GM12874 (cell line): ENCODE data around the gene PPM1L.

ENCODE experiments used
- TF ChIP-seq, protein P1 (sequence below): IDR thresholded peaks from 2 replicates; pipeline ENCODE4 v1.5.1; 2011; ENCODE audit warnings: low read depth, mild to moderate bottlenecking, control low read depth, low read length, moderate library complexity; ENCODE audit not compliant: insufficient read depth

The PPM1L gene

DNA sequence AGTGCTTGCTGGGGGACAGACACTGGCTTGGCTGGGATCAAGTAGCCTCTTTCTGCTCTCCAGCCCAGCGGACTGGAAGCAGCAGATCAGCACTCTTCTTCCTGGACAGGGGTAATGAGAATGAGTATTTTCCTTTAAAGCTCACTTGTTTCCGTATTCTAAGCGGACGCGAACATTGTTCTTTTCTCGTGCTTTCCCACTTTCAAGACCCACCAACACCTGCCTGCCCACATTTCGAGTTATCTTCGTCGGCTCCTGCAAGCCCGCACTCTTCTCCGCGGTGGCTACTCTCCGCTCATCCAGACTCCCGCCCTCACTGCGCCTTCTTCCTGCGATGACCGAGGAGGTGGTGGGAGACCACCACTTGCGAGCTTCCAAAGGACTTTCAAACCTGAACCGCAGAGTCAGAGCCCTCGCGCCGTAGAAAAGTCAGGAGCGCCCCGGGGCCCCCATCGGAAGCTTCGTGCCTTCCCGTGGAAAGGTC, 1.6 kb upstream of the PPM1L start:
- TF ChIP-seq, protein P1, sequence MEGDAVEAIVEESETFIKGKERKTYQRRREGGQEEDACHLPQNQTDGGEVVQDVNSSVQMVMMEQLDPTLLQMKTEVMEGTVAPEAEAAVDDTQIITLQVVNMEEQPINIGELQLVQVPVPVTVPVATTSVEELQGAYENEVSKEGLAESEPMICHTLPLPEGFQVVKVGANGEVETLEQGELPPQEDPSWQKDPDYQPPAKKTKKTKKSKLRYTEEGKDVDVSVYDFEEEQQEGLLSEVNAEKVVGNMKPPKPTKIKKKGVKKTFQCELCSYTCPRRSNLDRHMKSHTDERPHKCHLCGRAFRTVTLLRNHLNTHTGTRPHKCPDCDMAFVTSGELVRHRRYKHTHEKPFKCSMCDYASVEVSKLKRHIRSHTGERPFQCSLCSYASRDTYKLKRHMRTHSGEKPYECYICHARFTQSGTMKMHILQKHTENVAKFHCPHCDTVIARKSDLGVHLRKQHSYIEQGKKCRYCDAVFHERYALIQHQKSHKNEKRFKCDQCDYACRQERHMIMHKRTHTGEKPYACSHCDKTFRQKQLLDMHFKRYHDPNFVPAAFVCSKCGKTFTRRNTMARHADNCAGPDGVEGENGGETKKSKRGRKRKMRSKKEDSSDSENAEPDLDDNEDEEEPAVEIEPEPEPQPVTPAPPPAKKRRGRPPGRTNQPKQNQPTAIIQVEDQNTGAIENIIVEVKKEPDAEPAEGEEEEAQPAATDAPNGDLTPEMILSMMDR: no peak

DNA sequence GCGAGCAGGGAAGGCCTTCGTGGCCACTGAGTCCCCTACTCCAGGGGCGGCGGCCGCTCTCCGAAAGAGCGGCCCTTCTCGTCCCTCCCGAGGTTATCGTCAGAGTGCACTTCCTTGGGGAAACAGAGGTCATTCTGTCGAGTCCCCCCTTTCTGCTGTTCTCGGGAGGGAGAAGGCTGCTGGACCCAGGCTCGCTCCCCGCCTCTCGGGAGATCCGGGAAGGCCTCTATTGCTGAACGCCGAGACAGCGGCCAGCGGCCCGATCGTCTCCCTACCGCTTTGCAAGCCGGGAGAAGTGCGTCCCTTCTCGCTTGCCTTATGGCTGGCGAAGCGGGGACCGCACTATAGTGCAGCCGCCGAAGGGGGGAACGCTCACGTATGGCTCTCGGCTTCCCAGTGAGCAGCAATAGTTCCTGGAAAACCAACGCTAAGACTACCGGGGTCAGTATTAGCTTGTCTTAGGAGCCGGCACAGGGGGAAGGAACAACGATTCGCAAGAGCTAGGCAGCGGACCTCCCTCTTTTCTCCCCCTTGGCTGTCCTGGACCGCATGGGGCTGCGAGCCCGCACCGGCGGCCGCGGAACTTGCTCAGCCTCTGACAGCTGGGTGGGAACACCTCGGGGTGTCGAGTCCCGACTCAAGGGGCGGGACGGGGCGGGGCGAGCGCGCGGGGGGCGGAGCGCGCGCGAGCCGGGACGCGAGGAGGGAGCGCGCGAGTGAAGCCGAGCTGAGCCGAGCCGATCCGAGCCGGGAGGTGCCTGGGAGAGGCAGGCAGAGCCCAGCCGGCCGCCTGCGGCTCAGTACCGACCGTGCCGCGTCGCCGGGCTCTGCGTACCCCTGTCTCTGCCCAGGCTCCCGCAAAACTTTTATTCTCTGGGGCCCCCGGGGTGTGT, 930 bp upstream of the PPM1L start:
- TF ChIP-seq, protein P1: no peak

DNA sequence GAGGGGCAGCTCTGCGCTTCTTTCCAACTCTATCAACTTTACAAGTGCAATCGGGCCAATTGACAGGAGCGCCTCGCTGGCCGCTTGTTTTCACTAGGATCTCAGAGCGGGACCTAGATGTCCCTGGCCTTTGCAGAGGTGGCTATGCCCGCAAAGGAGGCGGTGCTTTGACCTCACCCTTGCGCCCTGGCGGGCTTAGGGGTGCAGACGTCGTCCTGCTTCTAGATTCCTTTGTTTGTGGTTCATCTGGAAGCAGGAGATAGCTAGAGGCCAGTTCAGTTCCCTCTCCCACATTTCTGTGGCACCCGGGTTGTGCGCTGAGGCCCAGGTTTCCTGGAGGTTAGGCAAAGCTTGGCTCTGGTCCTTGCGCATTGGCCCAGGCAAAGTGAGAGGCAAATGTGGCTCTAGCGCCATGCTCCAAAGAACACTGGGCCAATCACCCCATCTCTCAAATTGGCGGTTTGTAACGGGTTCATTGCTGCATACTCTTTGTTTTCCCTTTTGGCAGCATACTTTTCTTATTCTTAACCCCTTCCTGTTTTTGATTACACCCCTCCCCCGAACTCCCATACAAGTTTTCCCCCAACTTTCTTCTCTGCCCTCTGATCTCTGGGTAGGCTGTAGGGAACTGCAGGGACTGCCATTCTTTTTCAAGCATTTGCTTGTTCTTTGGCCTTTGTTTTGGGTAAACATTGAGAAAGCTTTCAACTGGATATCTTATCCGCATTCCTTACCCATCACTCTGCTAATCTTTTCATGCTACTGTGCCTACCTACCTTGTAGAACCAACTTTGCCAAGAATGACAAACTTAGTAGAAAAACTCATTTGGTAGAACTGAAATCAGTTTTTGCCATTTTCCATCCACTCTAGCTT, 1.4 kb downstream of the PPM1L start:
- TF ChIP-seq, protein P1: no peak

GRCh38 chr3:160758929-160759577, 3.0 kb downstream of the PPM1L start:
- TF ChIP-seq, protein P1: no peak

DNA sequence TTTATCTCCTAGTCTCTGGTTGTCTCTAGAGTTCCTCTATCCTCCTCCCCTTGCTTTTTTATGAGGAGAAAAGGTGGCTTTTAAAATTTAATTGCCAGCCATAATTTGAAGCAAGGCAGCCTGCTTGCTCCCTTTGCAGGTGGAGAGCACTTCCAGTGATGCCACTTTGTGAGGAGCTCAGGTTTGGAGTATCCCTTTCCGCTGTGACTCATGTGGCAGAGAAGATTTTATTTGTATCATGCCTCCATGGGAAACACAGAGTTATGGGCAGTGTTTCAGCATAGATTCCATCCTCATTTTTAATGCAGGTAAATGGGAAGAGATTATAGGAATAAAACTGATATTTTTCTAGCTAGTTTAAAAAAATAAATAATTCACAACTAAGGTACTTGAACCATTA, 7.0 kb downstream of the PPM1L start:
- TF ChIP-seq, protein P1: no peak

- TF ChIP-seq, protein P1: no peak
These were observed 9.2 kb downstream of the PPM1L start for GRCh38 chr3:160765211-160765610.

GRCh38 chr3:160768031-160768430, 12.0 kb downstream of the PPM1L start:
- TF ChIP-seq, protein P1: no peak
